Fibroblast of lung (primary cell): ENCODE data around the gene NUBP1. TPM values are rescaled to one million over a fixed set of nuclear protein-coding genes. Genes with fewer than 3 reads are reported as not detected.
A peak's percentile ranks its signal among the peaks of the same experiment; 100 is the strongest.

Experiments used
- DNase-seq, 2 donors: peaks; one replicate each; pipeline versions ENCODE4 v3.0.0 to v3.0.0-alpha.2; 2010; ENCODE audit warnings: low read depth in 2 of 2
- H2AFZ ChIP-seq: 2 replicates; pipeline ENCODE4 v1.5.1; 2012; ENCODE audit warnings: low read length, control low read depth, inconsistent platforms
- H3K27ac ChIP-seq: 2 replicates; pipeline ENCODE4 v1.5.1; 2011; ENCODE audit warnings: low read length, control low read depth; ENCODE audit not compliant: insufficient read depth
- H3K27me3 ChIP-seq: 2 replicates; pipeline ENCODE4 v1.5.1; 2011; ENCODE audit warnings: mild to moderate bottlenecking, low read length; ENCODE audit not compliant: control insufficient read depth, insufficient read depth
- H3K36me3 ChIP-seq: 2 replicates; pipeline ENCODE4 v1.5.1; 2011; ENCODE audit warnings: low read length; ENCODE audit not compliant: control insufficient read depth, insufficient read depth
- H3K4me1 ChIP-seq: 2 replicates; pipeline ENCODE4 v1.5.1; 2011; ENCODE audit warnings: low read length; ENCODE audit not compliant: control insufficient read depth, insufficient read depth; ENCODE audit errors: extremely low read depth
- H3K4me2 ChIP-seq: 2 replicates; pipeline ENCODE4 v1.5.1; 2011; ENCODE audit warnings: low read length, control low read depth; ENCODE audit not compliant: insufficient read depth; ENCODE audit errors: extremely low read depth
- H3K4me3 ChIP-seq, 4 experiments: fragments of 200-600 bp in 1 of 4; sonication (generic) in 1 of 4; replicated peaks in 1 of 4; 2 replicates each; pipeline ENCODE4 v1.5.1; 2011 to 2016; ENCODE audit warnings: low read length in 4 of 4, low read depth in 3 of 4, mild to moderate bottlenecking in 3 of 4, control low read depth in 2 of 4, inconsistent platforms in 1 of 4, mixed read lengths in 1 of 4; ENCODE audit not compliant: insufficient read depth in 1 of 4; ENCODE audit errors: control extremely low read depth in 1 of 4
- H3K79me2 ChIP-seq: 2 replicates; pipeline ENCODE4 v1.5.1; 2012; ENCODE audit warnings: mild to moderate bottlenecking, low read length, inconsistent platforms; ENCODE audit not compliant: control insufficient read depth, insufficient read depth
- H3K9ac ChIP-seq: 2 replicates; pipeline ENCODE4 v1.5.1; 2011; ENCODE audit warnings: mild to moderate bottlenecking, low read length, control low read depth; ENCODE audit not compliant: insufficient read depth
- H3K9me3 ChIP-seq: 2 replicates; pipeline ENCODE4 v1.5.1; 2012; ENCODE audit warnings: low read depth, low read length; ENCODE audit not compliant: control insufficient read depth, insufficient read depth
- H4K20me1 ChIP-seq: 2 replicates; pipeline ENCODE4 v1.5.1; 2011; ENCODE audit warnings: low read length; ENCODE audit not compliant: control insufficient read depth, insufficient read depth; ENCODE audit errors: extremely low read depth
- CTCF ChIP-seq, 2 donors: IDR thresholded peaks in 1 of 2; conservative IDR thresholded peaks in 1 of 2; 1 replicate in 1 of 2; 2 replicates in 1 of 2; pipeline ENCODE4 v1.5.1; 2011 to 2012; ENCODE audit warnings: low read length in 2 of 2, control low read depth in 1 of 2, inconsistent platforms in 1 of 2, low read depth in 1 of 2, mild to moderate bottlenecking in 1 of 2
- EZH2 ChIP-seq: IDR thresholded peaks from 2 replicates; pipeline ENCODE4 v1.5.1; 2012; ENCODE audit warnings: low read length, control low read depth, mild to moderate bottlenecking; ENCODE audit errors: missing control alignments
- polyA plus RNA-seq, 2 donors: library from polyadenylated mRNA; depleted of rRNA in 1 of 2; stranded (reverse) in 1 of 2; unstranded in 1 of 2; fragments of >200 nt; gene quantifications; 2 replicates each; pipeline ENCODE4 v1.2.1, GENCODE V29; 2011 to 2012; ENCODE audit warnings: missing spikeins in 1 of 2
- total RNA-seq: library from RNA; depleted of rRNA; stranded (reverse); fragments of >200 nt; gene quantifications from 2 replicates; pipeline ENCODE4 v1.2.1, GENCODE V29; 2014

Gene NUBP1
- total and polyA plus RNA-seq, 2 donors (not counting 1 experiment from before 2014, with no cell fraction given) = 16.7 to 29.7 TPM

- H3K4me2 ChIP-seq = no peak overlapping the region
- peak; percentile 43 to 80 for DNase-seq
- TF ChIP-seq CTCF (conservative IDR thresholded peaks at IDR 0.05 in 1 of 2, IDR thresholded peaks at IDR 0.05 in 1 of 2; ENCODE audit: low read depth in 1 of 2, low read length in 2 of 2) = no peak
Observed at GRCh38 chr16:10754941-10755340, 11.3 kb downstream of the NUBP1 start.

GRCh38 chr16:10756574-10756973, 12.9 kb downstream of the NUBP1 start:
- no peak overlapping the region for H3K27ac ChIP-seq
- H4K20me1 ChIP-seq = no peaks in the 10 kb centered on the region
- no peak overlapping the region for H3K9ac ChIP-seq
- no peaks in the 10 kb centered on the region for H3K27me3 ChIP-seq
- peaks cover 3% of the 10 kb centered on the region for H3K4me1 ChIP-seq
- H3K9me3 ChIP-seq = no peaks in the 10 kb centered on the region
- TF ChIP-seq CTCF (conservative IDR thresholded peaks at IDR 0.05 in 1 of 2, IDR thresholded peaks at IDR 0.05 in 1 of 2; ENCODE audit: low read depth in 1 of 2, low read length in 2 of 2) = no peak
- no peak for TF ChIP-seq EZH2
- H3K79me2 ChIP-seq = no peaks in the 10 kb centered on the region
- peaks cover 7% of the 10 kb centered on the region for H3K36me3 ChIP-seq
- H3K4me3 ChIP-seq = no peak overlapping the region
- no peak overlapping the region for H3K4me2 ChIP-seq
- peak in 1 of 2 donors; percentile 70 for DNase-seq
- no peak overlapping the region for H2AFZ ChIP-seq

More at GRCh38 chr16:10754941-10755340, 11.3 kb downstream of the NUBP1 start:
- peaks cover 4% of the 10 kb centered on the region for H3K4me1 ChIP-seq
- peaks cover 3% of the 10 kb centered on the region for H3K36me3 ChIP-seq
- H3K9me3 ChIP-seq = no peaks in the 10 kb centered on the region
- no peaks in the 10 kb centered on the region for H3K79me2 ChIP-seq
- H3K9ac ChIP-seq = no peak overlapping the region
- H3K4me3 ChIP-seq = no peak overlapping the region
- H3K27me3 ChIP-seq = no peaks in the 10 kb centered on the region
- no peaks in the 10 kb centered on the region for H4K20me1 ChIP-seq
- no peak overlapping the region for H3K27ac ChIP-seq
- H2AFZ ChIP-seq = no peak overlapping the region

- Histone ChIP-seq H3K9ac (no peak overlapping the region), H2AFZ (no peak overlapping the region), H3K36me3 (peaks cover 11% of the 10 kb centered on the region), H3K9me3 (no peaks in the 10 kb centered on the region), H3K79me2 (no peaks in the 10 kb centered on the region), H3K4me3 (no peak overlapping the region), H3K4me2 (no peak overlapping the region), H4K20me1 (no peaks in the 10 kb centered on the region), H3K4me1 (no peaks in the 10 kb centered on the region), H3K27me3 (no peaks in the 10 kb centered on the region), H3K27ac (no peak overlapping the region)
- TF ChIP-seq EZH2 (no peak), CTCF (conservative IDR thresholded peaks at IDR 0.05 in 1 of 2, IDR thresholded peaks at IDR 0.05 in 1 of 2; ENCODE audit: low read depth in 1 of 2, low read length in 2 of 2) (no peak)
- no peak for DNase-seq
Observed at GRCh38 chr16:10760858-10761257, 17.2 kb downstream of the NUBP1 start.
